Measurements from ENCODE around the gene PRICKLE4.
"Not testable (repeated sequence)": the region's sequence is repeated elsewhere in the genome, so short reads cannot be mapped to it uniquely, and the experiment has no call there.

PRICKLE4 gene

GRCh38 chr6:41801380-41801779 lies 20.8 kb downstream of the PRICKLE4 start:
- no peak for DNase-seq

- DNase-seq = no peak
These were observed 25.5 kb downstream of the PRICKLE4 start for GRCh38 chr6:41805830-41806774.

- no peak for DNase-seq
These were observed 30.5 kb downstream of the PRICKLE4 start for GRCh38 chr6:41811095-41811494.

GRCh38 chr6:41811946-41812345 lies 31.4 kb downstream of the PRICKLE4 start:
- not testable (repeated sequence) for DNase-seq

GRCh38 chr6:41813469-41813868 lies 32.9 kb downstream of the PRICKLE4 start:
- DNase-seq = no peak

- no peak for DNase-seq
These were observed 33.4 kb downstream of the PRICKLE4 start for GRCh38 chr6:41813956-41814355.

- DNase-seq = no peak
These were observed 34.0 kb downstream of the PRICKLE4 start for GRCh38 chr6:41814629-41815028.

GRCh38 chr6:41815587-41815986 lies 35.0 kb downstream of the PRICKLE4 start:
- DNase-seq = no peak

GRCh38 chr6:41818271-41819054 lies 37.9 kb downstream of the PRICKLE4 start:
- no peak for DNase-seq

- no peak for DNase-seq
These were observed 40.7 kb downstream of the PRICKLE4 start for GRCh38 chr6:41821266-41821665.

- no peak for DNase-seq
These were observed 41.4 kb downstream of the PRICKLE4 start for GRCh38 chr6:41822021-41822420.

- DNase-seq = no peak
These were observed 42.6 kb downstream of the PRICKLE4 start for GRCh38 chr6:41823178-41823577.

- no peak for DNase-seq
These were observed 44.3 kb downstream of the PRICKLE4 start for GRCh38 chr6:41824571-41825569.

- no peak for DNase-seq
These were observed 45.9 kb downstream of the PRICKLE4 start for GRCh38 chr6:41826343-41827022.

GRCh38 chr6:41832263-41832662 lies 51.7 kb downstream of the PRICKLE4 start:
- DNase-seq = no peak

- no peak for DNase-seq
These were observed 55.6 kb downstream of the PRICKLE4 start for GRCh38 chr6:41836022-41836659.

GRCh38 chr6:41836660-41837052 lies 56.1 kb downstream of the PRICKLE4 start:
- DNase-seq = no peak
